GM18951 (cell line): ENCODE data around the gene CNTNAP4.

Experiments used
- POLR2A ChIP-seq: IDR thresholded peaks from 4 replicates; pipeline ENCODE4 v1.6.1; 2011; ENCODE audit warnings: mild to moderate bottlenecking; ENCODE audit not compliant: insufficient read length, insufficient read depth; ENCODE audit errors: extremely low read depth
- in situ Hi-C: fragments of 300-500 bp; cut with MboI; formaldehyde crosslinking; loops from one replicate; pipeline ENCODE4 v1.12.0; 2022; ENCODE audit warnings: low sequenced_read_pairs, mixed read lengths, inconsistent platforms; ENCODE audit not compliant: unreplicated experiment

The CNTNAP4 gene

GRCh38 chr16:76456016-76456415 lies 178.8 kb downstream of the CNTNAP4 start:
- TF ChIP-seq POLR2A, result no peak
- in situ Hi-C loops, result no loop called here

- no peak for TF ChIP-seq POLR2A
- in situ Hi-C loops, result no loop called here
Observed at GRCh38 chr16:76459111-76459510, 181.9 kb downstream of the CNTNAP4 start.

- TF ChIP-seq POLR2A, result no peak
- in situ Hi-C loops, result no loop called here
Observed at GRCh38 chr16:76461836-76462235, 184.6 kb downstream of the CNTNAP4 start.

GRCh38 chr16:76464955-76465620 lies 187.9 kb downstream of the CNTNAP4 start:
- in situ Hi-C loops, result no loop called here
- TF ChIP-seq POLR2A, result no peak

GRCh38 chr16:76466871-76467270 lies 189.7 kb downstream of the CNTNAP4 start:
- in situ Hi-C loops, result no loop called here
- no peak for TF ChIP-seq POLR2A

- in situ Hi-C loops, result no loop called here
- no peak for TF ChIP-seq POLR2A
Observed at GRCh38 chr16:76474048-76474447, 196.8 kb downstream of the CNTNAP4 start.

- in situ Hi-C loops, result no loop called here
- TF ChIP-seq POLR2A, result no peak
Observed at GRCh38 chr16:76478105-76478504, 200.9 kb downstream of the CNTNAP4 start.

- in situ Hi-C loops, result no loop called here
- TF ChIP-seq POLR2A, result no peak
Observed at GRCh38 chr16:76483307-76483909, 206.2 kb downstream of the CNTNAP4 start.

- in situ Hi-C loops, result no loop called here
- no peak for TF ChIP-seq POLR2A
Observed at GRCh38 chr16:76484020-76484419, 206.8 kb downstream of the CNTNAP4 start.

- TF ChIP-seq POLR2A, result no peak
Observed at GRCh38 chr16:76486740-76487139, 209.5 kb downstream of the CNTNAP4 start.

GRCh38 chr16:76487411-76488064 lies 210.3 kb downstream of the CNTNAP4 start:
- in situ Hi-C loops, result no loop called here

More at GRCh38 chr16:76486740-76487139, 209.5 kb downstream of the CNTNAP4 start:
- in situ Hi-C loops, result no loop called here

GRCh38 chr16:76488065-76488417 lies 210.8 kb downstream of the CNTNAP4 start:
- TF ChIP-seq POLR2A, result no peak
- in situ Hi-C loops, result no loop called here

More at GRCh38 chr16:76487411-76488064, 210.3 kb downstream of the CNTNAP4 start:
- TF ChIP-seq POLR2A, result no peak

GRCh38 chr16:76490036-76490639 lies 212.9 kb downstream of the CNTNAP4 start:
- in situ Hi-C loops, result no loop called here
- no peak for TF ChIP-seq POLR2A
